Spinal cord (tissue), 10 donors: ENCODE measurements around the gene ADRB2. TPM values are rescaled to one million over a fixed set of nuclear protein-coding genes. Genes with fewer than 3 reads are reported as not detected.

Source experiments
- DNase-seq, 6 donors: peaks; one replicate each; pipeline versions ENCODE4 v3.0.0 to v3.0.0-alpha.2; 2013 to 2015; ENCODE audit warnings: low spot score in 6 of 6, low read depth in 4 of 6
- H3K27ac ChIP-seq: one replicate; pipeline ENCODE4 v1.5.1; 2013; ENCODE audit warnings: low read depth, low read length, control low read depth
- H3K27me3 ChIP-seq: one replicate; pipeline ENCODE4 v1.6.1; 2013; ENCODE audit warnings: low read length; ENCODE audit not compliant: control insufficient read depth, insufficient read depth
- H3K36me3 ChIP-seq: one replicate; pipeline ENCODE4 v1.6.1; 2013; ENCODE audit warnings: low read length; ENCODE audit not compliant: control insufficient read depth, insufficient read depth
- H3K4me1 ChIP-seq: one replicate; pipeline ENCODE4 v1.6.1; 2013; ENCODE audit warnings: low read length; ENCODE audit not compliant: control insufficient read depth, insufficient read depth
- H3K4me3 ChIP-seq: one replicate; pipeline ENCODE4 v1.5.1; 2013; ENCODE audit warnings: low read depth, low read length, control low read depth
- H3K9me3 ChIP-seq: one replicate; pipeline ENCODE4 v1.6.1; 2013; ENCODE audit warnings: low read length; ENCODE audit not compliant: control insufficient read depth, insufficient read depth
- WGBS: methylation state at CpG from one replicate; pipeline ENCODE4 v1.1.5; 2013; ENCODE audit warnings: missing lambda C conversion rate; ENCODE audit not compliant: insufficient coverage; 5-methylcytosine and 5-hydroxymethylcytosine counted together
- polyA plus RNA-seq, 2 donors: library from polyadenylated mRNA; unstranded; fragments of 120-200 nt; gene quantifications; one replicate each; pipeline ENCODE4 v1.2.1, GENCODE V29; 2013; ENCODE audit not compliant: insufficient read length in 2 of 2
- total RNA-seq, 2 donors: library from RNA; depleted of rRNA in 1 of 2; stranded (reverse); fragments of 120-200 nt in 1 of 2; fragments of >200 nt in 1 of 2; gene quantifications; one replicate each; pipeline versions ENCODE4 v1.2.3 to v1.2.4, GENCODE V29; 2013 to 2014
- donor health status: healthy.

ADRB2 gene
- total and polyA plus RNA-seq, 4 donors, result 1.9 to 5.0 (median 3.6) TPM

DNA sequence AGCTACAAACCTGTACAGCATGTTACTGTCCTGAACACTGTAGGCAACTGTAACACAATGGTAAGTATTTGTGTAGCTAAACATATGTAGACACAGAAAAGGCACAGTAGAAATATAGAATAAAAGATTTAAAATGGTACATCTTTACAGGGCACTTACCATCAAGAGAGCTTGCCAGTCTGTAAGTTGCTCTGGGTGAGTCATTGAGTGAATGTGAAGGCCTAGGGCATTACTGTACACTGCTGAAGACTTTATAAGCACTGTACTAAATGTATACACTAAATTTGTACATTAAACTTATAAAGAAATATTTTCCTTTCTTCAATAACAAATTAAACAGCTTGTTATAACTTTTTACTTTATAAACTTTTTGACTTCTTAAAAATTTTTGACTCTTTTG is 20.5 kb downstream of the ADRB2 start:
- no peaks in the 10 kb centered on the region for H3K9me3 ChIP-seq
- no peaks in the 10 kb centered on the region for H3K27me3 ChIP-seq
- H3K4me3 ChIP-seq, result no peak overlapping the region
- H3K36me3 ChIP-seq, result no peaks in the 10 kb centered on the region
- H3K27ac ChIP-seq, result no peak overlapping the region
- DNase-seq, result no peak
- H3K4me1 ChIP-seq, result no peaks in the 10 kb centered on the region

DNA sequence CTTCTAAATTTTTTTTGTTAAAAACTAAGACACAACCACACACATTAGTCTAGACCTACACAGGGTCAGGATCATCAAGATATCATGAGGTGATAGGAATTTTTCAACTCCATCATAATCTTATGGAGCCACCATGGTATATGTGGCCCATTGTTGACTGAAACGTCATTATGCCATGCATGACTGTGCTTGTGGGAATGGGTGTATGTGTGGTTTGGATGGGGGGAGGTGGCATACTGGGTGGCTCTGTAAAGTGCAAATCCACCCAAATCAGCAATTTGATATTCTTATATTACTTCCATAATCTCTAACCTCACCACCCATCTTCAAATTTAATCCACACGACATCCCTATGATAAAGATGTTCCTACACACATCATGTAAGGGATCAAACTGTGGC is 21.0 kb downstream of the ADRB2 start:
- WGBS, result 100% methylated on average over 1 of the region's 2 CpGs
- no peak overlapping the region for H3K4me3 ChIP-seq
- H3K27ac ChIP-seq, result no peak overlapping the region

DNA sequence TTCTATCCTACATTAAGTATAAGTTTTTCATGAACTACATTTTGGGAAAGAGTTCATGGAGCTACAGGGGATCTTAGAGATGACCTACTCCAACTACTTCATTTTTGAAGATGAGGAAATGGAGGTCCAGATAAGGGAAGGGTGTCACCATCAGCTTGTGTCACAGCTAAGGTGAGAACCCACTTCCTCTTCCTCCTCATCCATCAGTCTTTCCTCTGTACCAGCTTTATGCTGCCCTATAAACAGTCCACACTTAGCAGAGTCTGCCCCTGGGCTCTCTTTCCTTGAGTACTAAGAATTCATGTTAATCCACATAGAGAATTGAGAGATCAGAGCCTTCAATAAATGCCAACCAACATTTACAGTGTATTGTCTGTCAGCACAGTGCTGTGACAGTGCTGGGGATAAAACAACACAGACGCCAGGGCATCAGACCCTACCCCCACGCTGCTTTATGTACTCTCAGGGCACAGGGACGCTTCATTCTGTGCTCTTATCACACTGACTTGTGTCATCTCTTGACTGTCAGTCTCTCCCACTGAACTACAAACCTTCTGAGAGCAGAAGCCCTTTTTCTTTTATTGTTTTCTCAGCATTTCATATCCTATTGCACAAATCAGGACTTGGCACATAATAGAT is 22.1 kb downstream of the ADRB2 start:
- no peak overlapping the region for H3K4me3 ChIP-seq
- no peaks in the 10 kb centered on the region for H3K36me3 ChIP-seq
- no peaks in the 10 kb centered on the region for H3K27me3 ChIP-seq
- no peak overlapping the region for H3K27ac ChIP-seq
- no peaks in the 10 kb centered on the region for H3K9me3 ChIP-seq
- 77% methylated on average over 3 of the region's 3 CpGs for WGBS
- no peak for DNase-seq
- H3K4me1 ChIP-seq, result no peaks in the 10 kb centered on the region

More for the DNA sequence above, 21.0 kb downstream of the ADRB2 start:
- Histone ChIP-seq H3K27me3 (no peaks in the 10 kb centered on the region), H3K9me3 (no peaks in the 10 kb centered on the region), H3K4me1 (no peaks in the 10 kb centered on the region), H3K36me3 (no peaks in the 10 kb centered on the region)
- no peak for DNase-seq

DNA sequence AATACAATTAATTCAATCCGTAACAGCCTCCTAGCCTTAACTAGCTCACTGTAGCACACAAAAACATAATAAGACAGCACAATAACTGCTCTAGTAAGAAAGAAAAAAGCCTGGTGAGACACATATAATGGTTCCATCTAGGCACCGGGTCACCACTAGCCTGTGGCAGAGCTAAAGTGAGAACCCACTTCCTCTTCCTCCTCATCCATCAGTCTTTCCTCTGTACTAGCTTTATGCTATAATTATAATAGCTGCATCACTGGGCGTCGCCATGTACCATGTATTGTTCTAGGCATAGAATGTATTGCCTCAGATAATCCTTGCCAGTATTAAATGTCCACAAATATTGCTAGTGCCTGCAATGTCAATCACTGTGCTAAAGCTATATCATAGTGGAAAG is 23.1 kb downstream of the ADRB2 start:
- Histone ChIP-seq H3K27me3 (no peaks in the 10 kb centered on the region), H3K27ac (no peak overlapping the region), H3K4me3 (no peak overlapping the region), H3K4me1 (no peaks in the 10 kb centered on the region), H3K36me3 (no peaks in the 10 kb centered on the region), H3K9me3 (no peaks in the 10 kb centered on the region)
- DNase-seq, result no peak
- WGBS, result no CpG with 5 or more reads among the region's 4 CpGs

DNA sequence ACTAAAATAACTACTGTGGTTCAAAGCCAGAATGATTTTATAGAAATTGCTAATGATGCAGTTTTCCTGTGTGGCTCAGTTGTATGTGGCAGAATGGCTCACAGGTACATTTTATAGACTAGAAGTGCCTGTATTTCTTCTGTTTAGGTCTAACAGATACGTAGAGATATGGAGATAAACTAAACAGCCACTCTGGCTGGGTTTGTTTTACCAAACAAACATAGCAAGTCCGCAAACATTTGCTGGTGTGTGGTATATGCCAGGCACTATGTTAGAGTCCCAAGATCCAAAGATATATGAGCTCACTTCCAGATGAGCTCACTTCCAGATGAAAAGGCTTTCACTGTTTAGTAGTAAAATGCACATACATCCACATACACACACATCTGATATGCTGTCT is 24.4 kb downstream of the ADRB2 start:
- no peak overlapping the region for H3K4me3 ChIP-seq
- no peaks in the 10 kb centered on the region for H3K36me3 ChIP-seq
- DNase-seq, result no peak
- H3K27ac ChIP-seq, result no peak overlapping the region
- H3K9me3 ChIP-seq, result no peaks in the 10 kb centered on the region
- H3K4me1 ChIP-seq, result no peaks in the 10 kb centered on the region
- H3K27me3 ChIP-seq, result no peaks in the 10 kb centered on the region
- no CpG with 5 or more reads among the region's 2 CpGs for WGBS

DNA sequence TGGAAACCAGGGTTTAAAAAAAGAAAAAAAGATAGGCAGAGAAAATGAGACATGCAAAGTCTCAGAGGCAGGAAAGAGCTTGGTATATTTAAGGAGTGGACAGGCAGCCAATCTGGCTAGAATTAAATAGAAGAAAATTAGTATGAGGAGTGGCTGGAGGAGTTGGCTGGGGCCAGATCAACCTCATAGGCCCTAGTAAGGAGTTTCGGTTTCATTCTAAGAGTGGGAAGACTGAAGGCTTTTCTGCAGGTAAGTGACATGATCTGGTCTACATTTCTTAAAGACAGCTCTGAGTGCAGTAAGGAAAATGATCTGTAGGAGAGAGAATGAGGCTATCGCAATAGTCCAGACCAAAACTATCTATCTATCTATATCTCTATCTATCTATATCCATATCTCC is 27.5 kb downstream of the ADRB2 start:
- no peaks in the 10 kb centered on the region for H3K9me3 ChIP-seq
- no peaks in the 10 kb centered on the region for H3K36me3 ChIP-seq
- no peak for DNase-seq
- no peaks in the 10 kb centered on the region for H3K4me1 ChIP-seq
- no peak overlapping the region for H3K4me3 ChIP-seq
- WGBS, result 88% methylated on average over 1 of the region's 2 CpGs
- H3K27ac ChIP-seq, result no peak overlapping the region
- H3K27me3 ChIP-seq, result no peaks in the 10 kb centered on the region

DNA sequence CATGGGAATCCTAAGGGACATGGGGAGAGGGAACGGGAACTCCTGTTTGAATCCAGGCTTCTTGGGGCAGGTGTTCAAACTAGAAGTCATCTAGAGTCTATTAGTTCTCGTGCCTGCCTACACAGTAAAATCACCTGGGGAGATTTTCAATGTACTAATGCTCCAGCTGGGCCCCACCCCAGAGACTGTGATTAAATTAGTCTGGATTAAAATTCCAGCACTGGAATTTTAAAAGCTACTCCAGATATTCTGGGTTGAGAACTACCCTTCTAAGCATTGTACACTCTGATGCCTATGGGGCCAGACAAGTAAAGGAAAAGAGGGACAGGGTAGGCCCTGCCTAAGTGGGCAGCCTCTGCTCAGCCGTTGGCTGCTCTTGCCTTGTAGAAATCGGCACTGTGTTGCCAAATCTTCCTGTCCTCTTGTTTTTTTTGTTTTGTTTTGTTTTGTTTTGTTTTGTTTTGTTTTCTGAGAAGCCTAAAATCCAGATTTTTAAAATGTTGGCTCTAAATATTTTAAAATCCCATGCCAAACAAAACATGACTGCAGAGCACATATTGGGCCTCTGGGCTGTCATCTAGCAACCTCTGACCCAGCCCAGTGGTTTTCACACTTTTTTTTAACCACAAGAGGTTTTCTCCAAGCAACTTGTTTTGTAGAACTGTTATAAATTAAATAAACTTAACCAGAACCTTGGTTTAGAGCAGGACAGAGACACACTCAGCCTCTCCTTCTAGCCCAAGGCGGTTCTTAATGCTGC is 29.0 kb downstream of the ADRB2 start:
- WGBS, result 85% methylated on average over 3 of the region's 5 CpGs
- Histone ChIP-seq H3K4me1 (no peaks in the 10 kb centered on the region), H3K36me3 (no peaks in the 10 kb centered on the region), H3K4me3 (no peak overlapping the region), H3K27ac (no peak overlapping the region), H3K27me3 (no peaks in the 10 kb centered on the region), H3K9me3 (no peaks in the 10 kb centered on the region)
- no peak for DNase-seq

DNA sequence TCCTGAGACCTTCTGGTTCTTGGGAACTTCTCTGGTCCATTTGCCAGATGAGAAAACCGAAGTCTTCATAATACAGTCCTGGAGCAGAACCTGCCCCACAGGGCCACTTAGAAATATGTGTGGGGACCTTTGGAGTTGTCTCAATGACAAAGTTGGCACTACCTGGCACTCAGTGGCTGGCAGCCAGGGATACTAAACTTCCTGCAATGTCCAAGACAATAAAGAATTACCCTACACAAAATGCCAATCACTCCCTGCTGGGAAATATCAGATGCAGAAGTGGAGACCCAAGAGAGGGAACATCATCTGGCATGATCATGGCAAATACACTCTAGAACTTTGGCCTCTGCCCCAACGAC is 29.6 kb downstream of the ADRB2 start:
- WGBS, result 100% methylated on average over 1 of the region's 2 CpGs
- Histone ChIP-seq H3K36me3 (no peaks in the 10 kb centered on the region), H3K9me3 (no peaks in the 10 kb centered on the region), H3K27ac (no peak overlapping the region), H3K27me3 (no peaks in the 10 kb centered on the region), H3K4me1 (no peaks in the 10 kb centered on the region), H3K4me3 (no peak overlapping the region)
- no peak for DNase-seq

DNA sequence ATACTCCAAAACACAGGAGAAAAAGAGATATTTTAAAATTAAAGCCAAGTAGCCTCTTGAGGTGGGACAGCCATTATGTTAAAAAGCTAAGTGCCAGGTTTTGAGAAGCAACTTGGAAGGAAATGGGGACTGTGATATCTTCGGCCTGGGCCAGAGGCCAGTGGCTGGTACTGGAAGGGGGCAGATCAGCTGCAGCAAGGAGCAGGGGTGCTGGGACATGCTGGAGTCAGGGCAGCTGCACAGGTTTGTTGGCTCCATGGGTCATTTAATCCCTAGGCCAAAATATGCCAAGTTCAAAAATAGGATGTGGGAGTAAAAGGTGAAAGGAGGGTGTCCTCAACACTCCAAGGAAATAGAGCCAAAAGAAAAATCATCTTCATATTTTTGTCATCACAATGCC is 30.0 kb downstream of the ADRB2 start:
- no peaks in the 10 kb centered on the region for H3K36me3 ChIP-seq
- H3K4me3 ChIP-seq, result no peak overlapping the region
- no peaks in the 10 kb centered on the region for H3K4me1 ChIP-seq
- H3K9me3 ChIP-seq, result no peaks in the 10 kb centered on the region
- no peaks in the 10 kb centered on the region for H3K27me3 ChIP-seq
- no peak for DNase-seq
- H3K27ac ChIP-seq, result no peak overlapping the region
- WGBS, result 91% methylated on average over 1 of the region's 1 CpG

DNA sequence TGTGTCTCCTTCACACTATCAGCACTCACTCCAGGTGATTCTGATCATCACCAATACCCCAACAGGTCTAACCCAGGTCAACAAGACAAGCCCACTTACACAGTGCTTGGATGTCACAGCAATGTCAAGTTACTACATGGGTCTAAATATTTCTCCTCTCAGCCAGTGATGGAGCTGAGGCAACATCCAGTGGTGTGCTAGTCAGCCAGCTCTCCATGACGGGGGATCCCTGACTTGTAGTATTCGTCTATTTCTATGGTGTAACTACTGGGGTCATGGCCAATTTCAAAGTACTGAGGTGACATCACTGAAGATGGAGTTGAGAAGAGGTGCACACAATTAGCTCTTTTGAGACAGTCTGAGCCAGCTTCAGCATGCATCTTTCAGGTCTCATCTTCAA is 31.1 kb downstream of the ADRB2 start:
- no peak for DNase-seq
- Histone ChIP-seq H3K9me3 (no peaks in the 10 kb centered on the region), H3K27ac (no peak overlapping the region), H3K4me1 (no peaks in the 10 kb centered on the region), H3K27me3 (no peaks in the 10 kb centered on the region), H3K36me3 (no peaks in the 10 kb centered on the region), H3K4me3 (no peak overlapping the region)
- WGBS, result 100% methylated on average over 2 of the region's 2 CpGs
